NCI-H2081 treated with DMSO at 0.1 percent for 48 hours (cell line): ENCODE measurements around the gene PPARD.
"Not testable (repeated sequence)": the region's sequence is repeated elsewhere in the genome, so short reads cannot be mapped to it uniquely, and the experiment has no call there.

Experiments used
- DNase-seq: peaks from one replicate; lab custom pipeline; 2025; lab: John Stamatoyannopoulos, UW

Gene PPARD

GRCh38 chr6:35406711-35407485 lies 64.5 kb downstream of the PPARD start:
- DNase-seq: no peak

GRCh38 chr6:35409245-35409644 lies 66.9 kb downstream of the PPARD start:
- DNase-seq: no peak

DNA sequence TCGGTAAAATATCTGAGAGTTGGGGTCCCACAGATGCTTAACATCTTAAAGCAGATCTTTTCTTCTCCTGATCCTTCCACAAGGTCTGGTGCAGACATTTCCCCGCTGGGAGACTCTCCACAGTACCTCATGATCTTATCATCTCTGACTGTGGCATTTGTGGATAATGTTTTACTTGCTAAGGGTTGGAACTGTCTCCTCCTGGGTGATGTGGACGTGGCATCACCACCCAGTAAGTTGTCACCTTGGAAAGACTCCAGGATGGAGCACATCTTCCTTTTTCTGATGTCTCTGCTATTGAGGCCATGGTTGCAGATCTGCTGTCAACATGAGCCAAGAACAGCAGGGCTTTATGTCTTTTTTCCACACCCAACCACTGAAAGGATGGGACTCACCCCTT lies 67.8 kb downstream of the PPARD start:
- DNase-seq: no peak

DNA sequence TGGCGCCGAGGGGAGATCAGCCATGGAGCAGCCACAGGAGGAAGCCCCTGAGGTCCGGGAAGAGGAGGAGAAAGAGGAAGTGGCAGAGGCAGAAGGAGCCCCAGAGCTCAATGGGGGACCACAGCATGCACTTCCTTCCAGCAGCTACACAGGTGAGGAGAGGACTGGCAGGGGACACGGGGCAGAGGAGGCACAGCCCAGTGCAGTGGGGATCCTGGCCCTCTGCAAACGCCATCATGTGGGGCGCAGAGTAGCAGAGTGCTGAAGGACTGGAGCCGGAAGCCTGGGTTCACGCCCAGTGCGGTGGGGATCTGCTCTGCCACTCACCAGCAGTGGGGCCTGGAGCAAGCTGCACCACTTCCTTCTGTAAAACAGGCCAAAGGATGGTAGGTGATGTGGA lies 68.7 kb downstream of the PPARD start:
- no peak for DNase-seq

- DNase-seq: no peak
Observed at GRCh38 chr6:35412102-35412501, 69.7 kb downstream of the PPARD start.

- DNase-seq: no peak
Observed at GRCh38 chr6:35413911-35414310, 71.6 kb downstream of the PPARD start.

DNA sequence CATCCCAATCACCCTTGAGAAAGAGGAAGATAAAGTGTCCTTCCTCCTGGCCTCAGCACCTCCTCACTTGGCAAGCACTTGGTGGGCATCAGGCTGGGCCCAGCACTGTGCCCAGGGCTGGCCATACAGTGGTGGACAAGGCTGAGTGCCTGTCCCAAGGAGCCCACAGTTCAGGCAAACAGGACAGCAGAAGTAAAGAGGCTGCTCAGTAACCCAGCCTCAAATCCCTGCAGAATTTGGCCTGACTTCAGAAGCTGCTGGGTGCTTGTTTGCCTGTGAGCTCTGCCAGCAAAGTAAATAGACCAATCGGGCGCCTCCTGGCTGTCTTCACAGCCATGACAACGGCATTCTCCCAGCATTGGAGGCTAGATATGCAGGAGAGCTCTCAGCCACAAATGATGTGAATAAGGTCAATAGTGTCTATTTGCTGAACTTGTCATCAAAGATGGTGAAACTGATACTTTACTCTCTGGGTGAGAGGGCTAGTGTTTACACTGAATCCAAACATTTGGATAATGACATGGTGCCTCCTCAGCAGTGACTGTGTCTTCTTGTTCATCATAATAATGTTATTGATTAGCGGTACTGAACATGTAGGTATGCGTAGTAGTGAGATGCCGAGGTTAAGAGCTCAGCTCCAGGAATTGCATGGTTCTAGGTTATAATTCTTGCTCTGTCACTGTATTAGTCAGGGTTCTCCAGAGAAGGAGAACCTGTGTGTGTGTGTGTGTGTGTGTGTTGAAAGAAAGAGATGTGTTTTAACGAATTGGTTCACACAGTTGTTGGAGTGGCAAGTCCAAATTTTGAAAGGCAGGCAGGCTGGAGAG lies 72.9 kb downstream of the PPARD start:
- peak; percentile 84 for DNase-seq

GRCh38 chr6:35417979-35418661 lies 75.8 kb downstream of the PPARD start:
- no peak for DNase-seq

DNA sequence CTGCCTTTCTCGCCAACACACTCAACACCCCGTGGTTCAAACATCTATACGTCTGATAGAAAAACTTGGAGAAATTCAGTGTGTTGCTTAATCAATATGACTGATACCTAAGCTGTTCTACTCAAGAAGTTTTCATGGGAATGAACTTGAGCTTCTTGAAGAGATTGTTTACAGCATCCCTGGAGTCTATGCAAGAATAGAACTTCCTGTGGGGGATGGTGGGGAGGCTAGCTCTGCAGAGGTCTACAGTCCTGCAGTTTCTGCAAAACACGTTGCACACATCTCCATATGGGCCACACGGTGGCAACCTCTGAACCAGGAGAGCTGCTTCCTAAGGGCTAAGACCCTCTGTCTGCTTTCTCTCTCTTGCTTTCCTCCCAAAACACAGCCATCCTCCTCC lies 77.1 kb downstream of the PPARD start:
- DNase-seq: no peak

- no peak for DNase-seq
Observed at GRCh38 chr6:35419961-35420360, 77.6 kb downstream of the PPARD start.

- DNase-seq: no peak
Observed at GRCh38 chr6:35425284-35425683, 82.9 kb downstream of the PPARD start.

- no peak for DNase-seq
Observed at GRCh38 chr6:35426074-35426473, 83.7 kb downstream of the PPARD start.

DNA sequence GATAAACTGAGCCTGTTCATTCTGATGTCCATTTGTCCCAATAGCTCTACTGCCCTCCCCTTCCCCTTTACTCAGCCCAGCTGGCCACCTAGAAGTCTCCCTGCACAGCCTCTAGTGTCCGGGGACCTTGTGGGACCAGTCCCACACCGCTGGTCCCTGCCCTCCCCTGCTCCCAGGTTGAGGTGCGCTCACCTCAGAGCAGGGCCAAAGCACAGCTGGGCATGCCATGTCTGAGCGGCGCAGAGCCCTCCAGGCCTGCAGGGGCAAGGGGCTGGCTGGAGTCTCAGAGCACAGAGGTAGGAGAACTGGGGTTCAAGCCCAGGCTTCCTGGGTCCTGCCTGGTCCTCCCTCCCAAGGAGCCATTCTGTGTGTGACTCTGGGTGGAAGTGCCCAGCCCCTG lies 85.1 kb downstream of the PPARD start:
- no peak for DNase-seq

GRCh38 chr6:35427851-35428321 lies 85.5 kb downstream of the PPARD start:
- DNase-seq: no peak

- DNase-seq: no peak
Observed at GRCh38 chr6:35428421-35429149, 86.2 kb downstream of the PPARD start.

- no peak for DNase-seq
Observed at GRCh38 chr6:35429463-35429862, 87.1 kb downstream of the PPARD start.

- DNase-seq: no peak
Observed at GRCh38 chr6:35432291-35432690, 89.9 kb downstream of the PPARD start.

DNA sequence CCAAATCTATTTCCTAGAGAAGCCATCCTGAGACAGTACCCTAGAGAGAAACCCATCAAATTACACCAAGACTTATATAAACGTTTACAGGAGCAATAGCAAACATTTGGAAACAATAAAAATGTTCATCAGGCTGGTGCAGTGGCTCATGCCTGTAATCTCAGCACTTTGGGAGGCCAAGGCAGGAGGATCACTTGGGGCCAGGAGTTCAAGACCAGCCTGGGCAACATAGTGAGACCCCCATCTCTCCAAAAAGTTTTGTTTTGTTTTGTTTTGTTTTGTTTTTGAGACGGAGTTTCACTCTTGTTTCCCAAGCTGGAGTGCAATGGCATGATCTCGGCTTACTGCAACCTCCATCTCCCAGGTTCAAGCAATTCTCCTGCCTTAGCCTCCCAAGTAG lies 90.3 kb downstream of the PPARD start:
- DNase-seq: not testable (repeated sequence)

DNA sequence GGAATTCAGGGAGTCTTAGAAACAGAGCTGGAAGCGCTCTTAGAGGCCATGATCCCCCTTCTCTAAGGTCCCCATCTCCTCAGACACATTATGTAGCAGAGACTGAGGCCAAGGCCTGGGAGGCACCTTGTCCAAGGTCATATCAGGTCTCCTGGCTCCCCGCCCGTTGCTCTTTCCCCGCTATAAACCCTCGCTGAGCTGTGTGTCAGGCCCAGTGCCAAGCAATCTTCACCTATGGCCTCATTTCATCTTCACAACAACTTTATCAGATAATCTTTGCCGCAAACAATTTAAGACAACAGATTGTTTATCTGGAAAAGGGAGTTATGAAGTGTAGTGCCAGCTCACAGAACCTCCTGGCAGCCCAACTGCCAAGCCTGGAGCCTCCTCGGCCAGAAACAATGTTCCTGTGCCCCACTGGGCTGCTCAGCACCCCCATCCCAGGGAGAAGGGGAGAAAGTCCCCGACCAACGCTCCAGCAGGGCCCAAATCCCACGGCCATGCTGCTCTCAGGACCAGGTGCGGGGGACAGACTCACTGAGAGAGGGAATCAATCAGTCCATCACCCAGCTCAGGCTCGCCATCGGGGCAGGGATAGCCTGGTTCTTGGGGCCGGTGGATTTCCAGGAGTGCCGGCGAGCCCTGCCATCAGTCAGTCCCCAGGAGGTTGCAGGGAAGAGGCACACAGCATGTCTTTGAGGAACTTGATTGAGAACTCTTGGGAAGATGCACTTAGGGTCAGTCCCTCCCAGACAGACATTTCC lies 92.9 kb downstream of the PPARD start:
- DNase-seq: no peak

- DNase-seq: no peak
Observed at GRCh38 chr6:35436071-35436857, 93.9 kb downstream of the PPARD start.
